HEK293 (cell line): Measurements from ENCODE around the gene MOB1A.
"Not testable (repeated sequence)": the region's sequence is repeated elsewhere in the genome, so short reads cannot be mapped to it uniquely, and the experiment has no call there.

Experiments
- CTCF ChIA-PET: fragments of 350-600 bp; formaldehyde crosslinking; extraction: SDS; loops from one replicate; lab custom pipeline; 2021; ENCODE audit warnings: antibody characterized with exemption; lab: Yijun Ruan, JAX
- POLR2A ChIA-PET: fragments of 300-600 bp; formaldehyde crosslinking; extraction: SDS; loops from one replicate; lab custom pipeline; 2020; ENCODE audit warnings: antibody characterized with exemption, inconsistent platforms; lab: Yijun Ruan, JAX
- H3K27ac ChIP-seq: fragments of 200-500 bp; sonication (Bioruptor generic); 2 replicates; pipeline ENCODE4 v1.5.1; 2014; ENCODE audit warnings: low read depth, low read length, control low read depth, inconsistent platforms; ENCODE audit errors: extremely low read depth
- H3K36me3 ChIP-seq, 2 experiments: fragments of 200-500 bp in 1 of 2; sonication (Bioruptor generic) in 1 of 2; 1 replicate in 1 of 2; 2 replicates in 1 of 2; pipeline ENCODE4 v1.5.1; 2014 to 2017; ENCODE audit warnings: inconsistent platforms in 2 of 2, low read length in 2 of 2; ENCODE audit not compliant: control insufficient read depth in 2 of 2, insufficient read depth in 1 of 2
- H3K4me1 ChIP-seq: fragments of 200-500 bp; sonication (Bioruptor generic); 2 replicates; pipeline ENCODE4 v1.5.1; 2014; ENCODE audit warnings: mild to moderate bottlenecking, low read length, inconsistent platforms; ENCODE audit not compliant: control insufficient read depth, insufficient read depth
- H3K4me3 ChIP-seq: 2 replicates; pipeline ENCODE4 v1.5.1; 2011; ENCODE audit warnings: low read depth, mild to moderate bottlenecking, control low read depth, low read length, moderate library complexity
- H3K9me3 ChIP-seq: fragments of 200-500 bp; sonication (Bioruptor generic); 2 replicates; pipeline ENCODE4 v1.5.1; 2014; ENCODE audit warnings: low read depth, low read length, inconsistent platforms; ENCODE audit not compliant: control insufficient read depth, insufficient read depth
- KLF10 ChIP-seq: fragments of 450-650 bp; IDR thresholded peaks from 2 replicates; pipeline ENCODE4 v1.5.1; 2018; ENCODE audit warnings: missing biosample characterization, mild to moderate bottlenecking, missing genetic modification characterization
- SCRT2 ChIP-seq: fragments of 450-650 bp; formaldehyde crosslinking; IDR thresholded peaks from 2 replicates; pipeline ENCODE4 v1.5.1; 2016; ENCODE audit warnings: missing biosample characterization, missing genetic modification characterization
- SP7 ChIP-seq: fragments of 450-650 bp; formaldehyde crosslinking; IDR thresholded peaks from 2 replicates; pipeline ENCODE4 v1.5.1; 2016; ENCODE audit warnings: missing biosample characterization, missing genetic modification characterization
- TRIM28 ChIP-seq: IDR thresholded peaks from 2 replicates; pipeline ENCODE4 v1.6.1; 2011; ENCODE audit warnings: low read length, control low read depth, borderline replicate concordance
- ZFP3 ChIP-seq: fragments of 450-650 bp; formaldehyde crosslinking; IDR thresholded peaks from 2 replicates; pipeline ENCODE4 v1.5.1; 2016; ENCODE audit warnings: low read depth, missing biosample characterization, missing genetic modification characterization
- ZNF114 ChIP-seq: fragments of 450-650 bp; formaldehyde crosslinking; IDR thresholded peaks from 2 replicates; pipeline ENCODE4 v1.5.0; 2017; ENCODE audit warnings: missing biosample characterization, missing genetic modification characterization
- ZNF16 ChIP-seq: fragments of 450-650 bp; formaldehyde crosslinking; IDR thresholded peaks from 2 replicates; pipeline ENCODE4 v1.5.1; 2016; ENCODE audit warnings: low read depth, missing biosample characterization, missing genetic modification characterization
- ZNF248 ChIP-seq: fragments of 450-650 bp; formaldehyde crosslinking; IDR thresholded peaks from 2 replicates; pipeline ENCODE4 v1.5.1; 2017; ENCODE audit warnings: missing biosample characterization, missing genetic modification characterization
- ZNF394 ChIP-seq: fragments of 450-650 bp; formaldehyde crosslinking; IDR thresholded peaks from 2 replicates; pipeline ENCODE4 v1.5.1; 2016; ENCODE audit warnings: missing biosample characterization, missing genetic modification characterization, mild to moderate bottlenecking, moderate library complexity, borderline replicate concordance
- ZNF514 ChIP-seq: fragments of 450-650 bp; formaldehyde crosslinking; IDR thresholded peaks from 2 replicates; pipeline ENCODE4 v1.5.1; 2016; ENCODE audit warnings: missing biosample characterization, missing genetic modification characterization
- ZNF561 ChIP-seq: fragments of 450-650 bp; IDR thresholded peaks from 2 replicates; pipeline ENCODE4 v1.5.1; 2018; ENCODE audit warnings: missing biosample characterization, missing genetic modification characterization, borderline replicate concordance
- ZNF654 ChIP-seq: fragments of 450-650 bp; formaldehyde crosslinking; IDR thresholded peaks from 2 replicates; pipeline ENCODE4 v1.5.1; 2016; ENCODE audit warnings: low read depth, missing biosample characterization, missing genetic modification characterization
- ZNF785 ChIP-seq: fragments of 450-650 bp; formaldehyde crosslinking; IDR thresholded peaks from 2 replicates; pipeline ENCODE4 v1.5.1; 2016; ENCODE audit warnings: missing biosample characterization, missing genetic modification characterization
- TF ChIP-seq, protein P1 (sequence below): fragments of 450-650 bp; formaldehyde crosslinking; IDR thresholded peaks from 2 replicates; pipeline ENCODE4 v1.5.1; 2016; ENCODE audit warnings: missing biosample characterization, missing genetic modification characterization
- TF ChIP-seq, protein P2 (sequence below): fragments of 450-650 bp; formaldehyde crosslinking; IDR thresholded peaks from 2 replicates; pipeline ENCODE4 v1.5.1; 2016; ENCODE audit warnings: missing biosample characterization, missing genetic modification characterization
- TF ChIP-seq, protein P3 (sequence below): IDR thresholded peaks from 2 replicates; pipeline ENCODE4 v1.6.1; 2011; ENCODE audit warnings: mild to moderate bottlenecking, low read depth, low read length, borderline replicate concordance
- TF ChIP-seq, protein P4 (sequence below): fragments of 450-650 bp; formaldehyde crosslinking; IDR thresholded peaks from 2 replicates; pipeline ENCODE4 v1.5.1; 2016; ENCODE audit warnings: missing biosample characterization, missing genetic modification characterization

Gene MOB1A

DNA sequence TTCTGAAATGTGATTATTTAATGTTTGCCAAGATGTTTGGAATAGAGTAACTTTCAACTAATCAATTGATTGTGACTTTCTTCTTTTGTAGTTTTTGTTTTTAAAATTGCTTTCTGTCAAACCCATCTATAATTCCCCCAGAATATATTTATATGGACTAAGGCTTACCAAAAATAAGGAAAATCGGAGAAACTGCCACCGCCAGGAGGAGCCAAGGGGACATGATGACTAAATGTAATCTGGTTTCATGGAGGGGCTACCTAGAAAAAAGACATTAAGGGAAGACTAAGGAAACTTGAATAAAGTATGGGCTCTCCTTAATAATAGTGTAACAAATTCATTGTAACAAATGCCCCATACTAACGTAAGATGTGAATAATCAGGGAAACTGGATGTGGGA is 50.5 kb downstream of the MOB1A start (continued):
- TF ChIP-seq, protein P1, sequence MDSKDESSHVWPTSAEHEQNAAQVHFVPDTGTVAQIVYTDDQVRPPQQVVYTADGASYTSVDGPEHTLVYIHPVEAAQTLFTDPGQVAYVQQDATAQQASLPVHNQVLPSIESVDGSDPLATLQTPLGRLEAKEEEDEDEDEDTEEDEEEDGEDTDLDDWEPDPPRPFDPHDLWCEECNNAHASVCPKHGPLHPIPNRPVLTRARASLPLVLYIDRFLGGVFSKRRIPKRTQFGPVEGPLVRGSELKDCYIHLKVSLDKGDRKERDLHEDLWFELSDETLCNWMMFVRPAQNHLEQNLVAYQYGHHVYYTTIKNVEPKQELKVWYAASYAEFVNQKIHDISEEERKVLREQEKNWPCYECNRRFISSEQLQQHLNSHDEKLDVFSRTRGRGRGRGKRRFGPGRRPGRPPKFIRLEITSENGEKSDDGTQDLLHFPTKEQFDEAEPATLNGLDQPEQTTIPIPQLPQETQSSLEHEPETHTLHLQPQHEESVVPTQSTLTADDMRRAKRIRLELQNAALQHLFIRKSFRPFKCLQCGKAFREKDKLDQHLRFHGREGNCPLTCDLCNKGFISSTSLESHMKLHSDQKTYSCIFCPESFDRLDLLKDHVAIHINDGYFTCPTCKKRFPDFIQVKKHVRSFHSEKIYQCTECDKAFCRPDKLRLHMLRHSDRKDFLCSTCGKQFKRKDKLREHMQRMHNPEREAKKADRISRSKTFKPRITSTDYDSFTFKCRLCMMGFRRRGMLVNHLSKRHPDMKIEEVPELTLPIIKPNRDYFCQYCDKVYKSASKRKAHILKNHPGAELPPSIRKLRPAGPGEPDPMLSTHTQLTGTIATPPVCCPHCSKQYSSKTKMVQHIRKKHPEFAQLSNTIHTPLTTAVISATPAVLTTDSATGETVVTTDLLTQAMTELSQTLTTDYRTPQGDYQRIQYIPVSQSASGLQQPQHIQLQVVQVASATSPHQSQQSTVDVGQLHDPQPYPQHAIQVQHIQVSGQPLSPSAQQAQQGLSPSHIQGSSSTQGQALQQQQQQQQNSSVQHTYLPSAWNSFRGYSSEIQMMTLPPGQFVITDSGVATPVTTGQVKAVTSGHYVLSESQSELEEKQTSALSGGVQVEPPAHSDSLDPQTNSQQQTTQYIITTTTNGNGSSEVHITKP (tag by site-specific recombination) = no peak
- TF ChIP-seq SCRT2 (tag by site-specific recombination) = no peak

DNA sequence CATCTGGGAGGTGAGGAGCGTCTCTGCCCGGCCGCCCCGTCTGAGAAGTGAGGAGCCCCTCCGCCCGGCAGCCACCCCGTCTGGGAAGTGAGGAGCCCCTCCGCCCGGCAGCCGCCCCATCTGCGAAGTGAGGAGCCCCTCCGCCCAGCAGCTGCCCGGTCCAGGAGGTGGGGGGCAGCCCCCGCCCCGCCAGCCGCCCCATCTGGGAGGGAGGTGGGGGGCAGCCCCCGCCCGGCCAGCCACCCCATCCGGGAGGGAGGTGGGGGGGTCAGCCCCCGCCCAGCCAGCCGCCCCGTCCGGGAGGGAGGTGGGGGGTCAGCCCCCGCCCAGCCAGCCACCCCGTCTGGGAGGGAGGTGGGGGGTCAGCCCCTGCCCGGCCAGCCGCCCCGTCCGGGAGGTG is 54.7 kb downstream of the MOB1A start:
- H3K27ac ChIP-seq, H3K4me3 ChIP-seq, H3K9me3 ChIP-seq, CTCF ChIA-PET, POLR2A ChIA-PET, H3K36me3 ChIP-seq, H3K4me1 ChIP-seq: not testable (repeated sequence)

DNA sequence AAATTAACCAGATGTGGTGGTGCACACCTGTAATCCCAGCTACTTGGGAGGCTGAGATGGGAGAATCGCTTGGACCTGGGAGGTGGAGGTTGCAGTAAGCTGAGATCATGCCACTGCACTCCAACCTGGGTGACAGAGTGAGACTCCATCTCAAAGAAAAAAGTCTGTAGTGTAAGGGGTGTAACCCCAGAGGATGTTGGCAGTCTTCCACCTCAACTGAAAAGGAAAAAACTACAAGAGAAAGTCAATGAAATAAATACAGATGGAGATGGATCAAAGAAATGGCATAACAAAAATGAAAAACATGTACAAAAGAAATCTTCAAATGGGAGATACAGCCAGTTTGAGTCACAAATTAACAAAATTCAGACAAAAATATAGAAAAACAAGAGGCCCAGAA is 56.8 kb downstream of the MOB1A start:
- ChIA-PET CTCF (interaction anchor here (1.6 to 1.7 kb wide), 2 partner anchors 26 to 56 kb away, joined by 6 to 7 read pairs; partner anchors contain the start of gene BOLA3), POLR2A (interaction anchor here (0.5 to 2.6 kb wide), 2 partner anchors 48 to 57 kb away, joined by 4 to 11 read pairs; partner anchors contain the start of gene MOB1A)
- H3K9me3 ChIP-seq, H3K27ac ChIP-seq, H3K4me3 ChIP-seq, H3K4me1 ChIP-seq, H3K36me3 ChIP-seq: not testable (repeated sequence)

DNA sequence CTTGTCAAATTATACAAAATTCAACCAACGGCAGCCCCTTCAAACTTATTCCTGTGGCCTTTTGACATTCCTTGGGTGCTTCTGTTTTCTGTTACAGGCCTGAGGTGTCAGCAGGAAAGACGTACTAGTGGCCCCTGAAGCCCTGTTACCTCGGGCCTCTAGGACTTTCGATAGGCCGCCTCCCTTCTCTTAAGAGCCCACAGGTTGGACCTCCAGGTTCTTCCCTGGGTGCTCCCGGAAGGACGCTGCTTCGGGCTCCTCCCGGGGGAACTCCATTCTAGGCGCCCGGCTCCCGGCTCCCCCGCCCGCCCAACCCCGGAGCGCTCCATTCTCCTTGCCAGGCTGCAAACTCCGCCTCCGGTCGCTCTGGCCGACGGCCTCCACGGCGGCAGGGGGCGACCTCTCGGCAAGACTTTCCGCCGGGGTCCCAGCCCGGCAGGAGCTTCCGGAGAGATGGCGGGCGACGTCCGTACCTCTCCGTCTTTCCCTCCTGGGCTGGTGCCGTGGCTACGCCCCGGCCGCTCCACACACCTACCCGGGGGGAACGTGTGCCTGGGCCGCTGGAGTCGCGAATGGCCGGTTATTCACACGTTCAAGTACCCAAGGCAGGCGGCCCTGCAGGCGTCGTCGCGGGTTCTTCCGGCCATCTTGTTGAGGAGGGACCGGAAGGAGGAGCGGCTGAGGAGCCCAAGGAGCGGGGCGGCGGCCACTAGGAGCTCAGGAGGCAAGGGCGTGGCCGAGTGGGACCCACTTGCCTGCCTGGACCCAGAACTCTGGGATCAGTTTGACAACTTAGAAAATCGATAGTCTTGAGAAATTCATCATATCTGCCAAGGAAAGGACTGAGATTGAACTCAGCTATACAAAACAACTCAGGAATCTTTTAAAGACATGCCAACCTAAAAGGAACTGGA is 58.5 kb downstream of the MOB1A start:
- ChIA-PET CTCF (interaction anchor here (0.6 to 1.7 kb wide), 22 partner anchors 9 to 459 kb away, joined by 3 to 7 read pairs (median 3); partner anchors contain the start of genes BOLA3 and STAMBP), POLR2A (interaction anchor here (0.6 to 2.6 kb wide), 16 partner anchors 9 to 383 kb away, joined by 3 to 11 read pairs (median 4); partner anchors contain the start of genes BOLA3, MOB1A, MTHFD2 and STAMBP)
- H3K4me1 ChIP-seq = no peaks in the 10 kb centered on the region
- H3K9me3 ChIP-seq = no peaks in the 10 kb centered on the region
- peak overlapping the region; percentile 96 for H3K27ac ChIP-seq
- H3K36me3 ChIP-seq = no peaks in the 10 kb centered on the region
- peak overlapping the region; percentile 78 for H3K4me3 ChIP-seq
- TF ChIP-seq ZNF114 (tag by site-specific recombination) (no peak), ZNF394 (tag by site-specific recombination) (peak; percentile 94), ZNF248 (no peak), ZNF514 (no peak), ZNF654 (tag by site-specific recombination) (no peak), ZFP3 (tag by site-specific recombination) (no peak), KLF10 (tag by site-specific recombination) (peak; percentile 65; the same call in 1 of the 2 replicates), SP7 (peak; percentile 90), ZNF561 (tag by site-specific recombination) (peak; percentile 76; the same call in 1 of the 2 replicates), ZNF785 (tag by site-specific recombination) (peak; percentile 22; the same call in 1 of the 2 replicates), TRIM28 (no peak), ZNF16 (tag by site-specific recombination) (no peak)
- TF ChIP-seq, protein P2, sequence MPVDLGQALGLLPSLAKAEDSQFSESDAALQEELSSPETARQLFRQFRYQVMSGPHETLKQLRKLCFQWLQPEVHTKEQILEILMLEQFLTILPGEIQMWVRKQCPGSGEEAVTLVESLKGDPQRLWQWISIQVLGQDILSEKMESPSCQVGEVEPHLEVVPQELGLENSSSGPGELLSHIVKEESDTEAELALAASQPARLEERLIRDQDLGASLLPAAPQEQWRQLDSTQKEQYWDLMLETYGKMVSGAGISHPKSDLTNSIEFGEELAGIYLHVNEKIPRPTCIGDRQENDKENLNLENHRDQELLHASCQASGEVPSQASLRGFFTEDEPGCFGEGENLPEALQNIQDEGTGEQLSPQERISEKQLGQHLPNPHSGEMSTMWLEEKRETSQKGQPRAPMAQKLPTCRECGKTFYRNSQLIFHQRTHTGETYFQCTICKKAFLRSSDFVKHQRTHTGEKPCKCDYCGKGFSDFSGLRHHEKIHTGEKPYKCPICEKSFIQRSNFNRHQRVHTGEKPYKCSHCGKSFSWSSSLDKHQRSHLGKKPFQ (tag by site-specific recombination) = peak; percentile 48; the same call in 1 of the 2 replicates
- TF ChIP-seq, protein P3, sequence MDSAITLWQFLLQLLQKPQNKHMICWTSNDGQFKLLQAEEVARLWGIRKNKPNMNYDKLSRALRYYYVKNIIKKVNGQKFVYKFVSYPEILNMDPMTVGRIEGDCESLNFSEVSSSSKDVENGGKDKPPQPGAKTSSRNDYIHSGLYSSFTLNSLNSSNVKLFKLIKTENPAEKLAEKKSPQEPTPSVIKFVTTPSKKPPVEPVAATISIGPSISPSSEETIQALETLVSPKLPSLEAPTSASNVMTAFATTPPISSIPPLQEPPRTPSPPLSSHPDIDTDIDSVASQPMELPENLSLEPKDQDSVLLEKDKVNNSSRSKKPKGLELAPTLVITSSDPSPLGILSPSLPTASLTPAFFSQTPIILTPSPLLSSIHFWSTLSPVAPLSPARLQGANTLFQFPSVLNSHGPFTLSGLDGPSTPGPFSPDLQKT = no peak
- TF ChIP-seq, protein P4, sequence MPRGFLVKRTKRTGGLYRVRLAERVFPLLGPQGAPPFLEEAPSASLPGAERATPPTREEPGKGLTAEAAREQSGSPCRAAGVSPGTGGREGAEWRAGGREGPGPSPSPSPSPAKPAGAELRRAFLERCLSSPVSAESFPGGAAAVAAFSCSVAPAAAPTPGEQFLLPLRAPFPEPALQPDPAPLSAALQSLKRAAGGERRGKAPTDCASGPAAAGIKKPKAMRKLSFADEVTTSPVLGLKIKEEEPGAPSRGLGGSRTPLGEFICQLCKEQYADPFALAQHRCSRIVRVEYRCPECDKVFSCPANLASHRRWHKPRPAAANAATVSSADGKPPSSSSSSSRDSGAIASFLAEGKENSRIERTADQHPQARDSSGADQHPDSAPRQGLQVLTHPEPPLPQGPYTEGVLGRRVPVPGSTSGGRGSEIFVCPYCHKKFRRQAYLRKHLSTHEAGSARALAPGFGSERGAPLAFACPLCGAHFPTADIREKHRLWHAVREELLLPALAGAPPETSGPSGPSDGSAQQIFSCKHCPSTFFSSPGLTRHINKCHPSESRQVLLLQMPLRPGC (tag by site-specific recombination) = peak; percentile 33; the same call in 1 of the 2 replicates
